WTC11 (cell line): ENCODE results near the gene MYL10. TPM values are rescaled to one million over a fixed set of nuclear protein-coding genes. Genes with fewer than 3 reads are reported as not detected.
"Not testable (repeated sequence)": the region's sequence is repeated elsewhere in the genome, so short reads cannot be mapped to it uniquely, and the experiment has no call there.

Source experiments
- ATAC-seq: fragments of 200-7000 bp; cut with Tn5 transposase; 2 replicates; pipeline ENCODE4 v1.10.0; 2021; ENCODE audit warnings: mild to moderate bottlenecking, moderate library complexity
- CTCF ChIA-PET: fragments of 300-600 bp; sonication (Branson Sonifier 250); formaldehyde crosslinking; loops from one replicate; lab custom pipeline; 2021; ENCODE audit warnings: antibody characterized with exemption; lab: Charles Lee
- POLR2A ChIA-PET: fragments of 350-600 bp; sonication (Branson Sonifier 250); formaldehyde crosslinking; loops from one replicate; lab custom pipeline; 2021; ENCODE audit warnings: antibody characterized with exemption; lab: Charles Lee
- DNase-seq: peaks from one replicate; pipeline ENCODE4 v3.0.0; 2021; ENCODE audit warnings: low spot score
- H3K27ac Mint-ChIP-seq: 2 replicates; pipeline ENCODE4 v1.8.0; 2021; ENCODE audit warnings: mixed read lengths
- H3K27me3 Mint-ChIP-seq: 2 replicates; pipeline ENCODE4 v1.8.0; 2021; ENCODE audit warnings: low read depth, mild to moderate bottlenecking, moderate library complexity, mixed read lengths
- H3K36me3 Mint-ChIP-seq: 2 replicates; pipeline ENCODE4 v1.8.0; 2021; ENCODE audit warnings: mixed read lengths
- H3K4me1 Mint-ChIP-seq: 2 replicates; pipeline ENCODE4 v1.8.0; 2022; ENCODE audit warnings: mixed read lengths
- H3K4me3 Mint-ChIP-seq: 2 replicates; pipeline ENCODE4 v1.8.0; 2021; ENCODE audit warnings: mild to moderate bottlenecking, moderate library complexity, mixed read lengths
- H3K9me3 Mint-ChIP-seq: 2 replicates; pipeline ENCODE4 v1.8.0; 2021; ENCODE audit warnings: mixed read lengths
- CBFB ChIP-seq: sonication (generic); formaldehyde crosslinking; IDR thresholded peaks from 2 replicates; pipeline ENCODE4 v1.8.1; 2022; ENCODE audit warnings: mild to moderate bottlenecking, low read depth, missing genetic modification reagents
- ELF4 ChIP-seq: sonication (generic); formaldehyde crosslinking; IDR thresholded peaks from 2 replicates; pipeline ENCODE4 v1.8.1; 2022; ENCODE audit warnings: low read depth, mild to moderate bottlenecking, moderate library complexity, missing genetic modification reagents
- FOXJ3 ChIP-seq: sonication (generic); formaldehyde crosslinking; IDR thresholded peaks from 2 replicates; pipeline ENCODE4 v1.9.0; 2021; ENCODE audit warnings: missing genetic modification reagents, mild to moderate bottlenecking, borderline replicate concordance
- GABPB1 ChIP-seq: sonication (generic); formaldehyde crosslinking; IDR thresholded peaks from 2 replicates; pipeline ENCODE4 v1.8.1; 2023; ENCODE audit warnings: mild to moderate bottlenecking, missing genetic modification reagents
- GRHL2 ChIP-seq: fragments of 250-450 bp; sonication (Bioruptor Pico); IDR thresholded peaks from 2 replicates; pipeline ENCODE4 v1.8.0; 2022; ENCODE audit warnings: mild to moderate bottlenecking, moderate library complexity; ENCODE audit not compliant: insufficient replicate concordance, severe bottlenecking
- NFE2L1 ChIP-seq: sonication (generic); formaldehyde crosslinking; IDR thresholded peaks from 2 replicates; pipeline ENCODE4 v1.8.1; 2023; ENCODE audit warnings: missing genetic modification reagents
- PRRX2 ChIP-seq: fragments of 250-450 bp; sonication (Bioruptor Pico); IDR thresholded peaks from 2 replicates; pipeline ENCODE4 v1.8.0; 2021; ENCODE audit warnings: mild to moderate bottlenecking
- TEAD4 ChIP-seq: sonication (generic); formaldehyde crosslinking; IDR thresholded peaks from 2 replicates; pipeline ENCODE4 v1.8.0; 2022; ENCODE audit warnings: mild to moderate bottlenecking, missing genetic modification reagents
- ZNF121 ChIP-seq: sonication (generic); formaldehyde crosslinking; IDR thresholded peaks from 2 replicates; pipeline ENCODE4 v1.8.0; 2023; ENCODE audit warnings: missing genetic modification reagents
- ZNF396 ChIP-seq: fragments of 250-450 bp; sonication (Bioruptor Pico); IDR thresholded peaks from 2 replicates; pipeline ENCODE4 v1.8.0; 2021; ENCODE audit warnings: mild to moderate bottlenecking, moderate library complexity, borderline replicate concordance
- total RNA-seq: library from RNA; stranded (reverse); gene quantifications from 3 replicates; pipeline ENCODE4 v1.2.3, GENCODE V29; 2021
- TF ChIP-seq, protein P1 (sequence below): sonication (generic); formaldehyde crosslinking; IDR thresholded peaks from 2 replicates; pipeline ENCODE4 v1.8.1; 2023; ENCODE audit warnings: mild to moderate bottlenecking, missing genetic modification reagents, moderate library complexity
- TF ChIP-seq, protein P2 (sequence below): fragments of 250-450 bp; sonication (Bioruptor Pico); IDR thresholded peaks from 2 replicates; pipeline ENCODE4 v1.9.0; 2021; ENCODE audit warnings: moderate library complexity, mild to moderate bottlenecking, inconsistent platforms, borderline replicate concordance
- TF ChIP-seq, protein P3 (sequence below): fragments of 250-450 bp; sonication (Bioruptor Pico); IDR thresholded peaks from 2 replicates; pipeline ENCODE4 v1.9.0; 2021; ENCODE audit warnings: mild to moderate bottlenecking
- TF ChIP-seq, protein P4 (sequence below): sonication (generic); formaldehyde crosslinking; IDR thresholded peaks from 2 replicates; pipeline ENCODE4 v1.8.1; 2023; ENCODE audit warnings: mild to moderate bottlenecking, missing genetic modification reagents, moderate library complexity
- TF ChIP-seq, protein P5 (sequence below): fragments of 250-450 bp; sonication (Bioruptor Pico); IDR thresholded peaks from 2 replicates; pipeline ENCODE4 v1.9.0; 2021; ENCODE audit warnings: mild to moderate bottlenecking, borderline replicate concordance

The MYL10 gene
- total RNA-seq, 1 experiment from 2014 or later, result not detected

DNA sequence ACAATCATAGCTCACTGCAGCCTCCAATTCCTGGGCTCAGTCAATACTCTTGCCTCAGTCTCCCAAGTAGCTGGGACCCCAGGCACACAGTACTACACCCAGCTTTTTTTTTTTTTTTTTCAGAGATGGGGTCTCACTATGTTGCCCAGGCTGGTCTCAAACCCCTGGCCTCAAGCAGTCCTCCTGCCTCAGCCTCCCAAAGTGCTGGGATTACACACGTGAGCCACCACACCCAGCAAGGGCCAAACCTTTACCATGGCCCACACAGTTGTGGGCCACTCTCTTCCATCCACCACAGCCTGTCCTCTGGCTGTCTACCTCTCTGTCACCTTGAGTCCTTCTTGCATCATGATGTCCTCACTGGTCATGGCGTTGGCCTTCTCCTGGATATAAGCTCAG lies 24.2 kb downstream of the MYL10 start:
- not testable (repeated sequence) for H3K36me3 Mint-ChIP-seq, DNase-seq, H3K27ac Mint-ChIP-seq, H3K4me3 Mint-ChIP-seq, H3K9me3 Mint-ChIP-seq, ATAC-seq, H3K27me3 Mint-ChIP-seq
- ChIA-PET POLR2A (interaction anchor here (0.6 kb wide), 1 partner anchor 87 kb away, joined by 3 read pairs; no protein-coding TSS in a partner anchor), CTCF (interaction anchor here (0.6 to 2.8 kb wide), 3 partner anchors 11 to 46 kb away, joined by 4 to 12 read pairs (median 4); no protein-coding TSS in a partner anchor)
- TF ChIP-seq ZNF121 (CRISPR knock-in tag), result peak; percentile 87
- peaks cover 11% of the 10 kb centered on the region for H3K4me1 Mint-ChIP-seq

DNA sequence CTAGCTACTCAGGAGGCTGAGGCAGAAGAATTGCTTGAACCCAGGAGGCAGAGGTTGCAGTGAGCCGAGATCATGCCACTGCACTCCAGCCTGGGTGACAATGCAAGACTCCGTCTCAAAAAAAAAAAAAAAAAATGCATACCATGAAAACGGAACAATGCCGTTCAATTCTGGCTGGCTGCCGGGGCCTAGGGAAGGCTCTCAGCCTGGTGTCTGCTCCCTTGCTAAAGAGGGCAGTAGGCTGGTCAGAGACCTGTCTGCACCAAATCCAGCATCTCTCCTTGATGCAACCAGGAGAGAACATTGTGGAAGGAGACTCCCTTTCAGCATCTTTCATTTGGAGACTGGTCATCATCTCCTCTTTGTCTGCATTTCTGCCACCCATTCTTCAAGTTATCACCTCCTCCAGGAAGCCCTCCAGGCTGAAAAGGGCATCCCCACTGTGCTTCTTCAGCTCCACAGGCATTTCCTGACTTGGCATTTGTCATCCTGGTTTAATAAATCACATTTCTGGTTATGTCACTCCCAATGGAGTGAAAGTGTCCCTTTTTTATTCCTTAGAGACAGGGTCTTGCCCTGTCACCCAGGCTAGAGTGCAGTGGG lies 24.7 kb downstream of the MYL10 start:
- Mint-ChIP-seq H3K4me3 (no peak overlapping the region), H3K4me1 (peaks cover 8% of the 10 kb centered on the region), H3K27me3 (peaks cover 2% of the 10 kb centered on the region; the same call in 1 of the 2 replicates), H3K9me3 (peaks cover 4% of the 10 kb centered on the region; the same call in 1 of the 2 replicates), H3K36me3 (no peaks in the 10 kb centered on the region), H3K27ac (no peak overlapping the region)
- DNase-seq (no peak), ATAC-seq (no peak)
- ChIA-PET CTCF (interaction anchor here (0.6 to 2.9 kb wide), 6 partner anchors 9 to 200 kb away, joined by 3 to 14 read pairs (median 5); no protein-coding TSS in a partner anchor), POLR2A (interaction anchor here (0.6 kb wide), 1 partner anchor 88 kb away, joined by 3 read pairs; no protein-coding TSS in a partner anchor)
- TF ChIP-seq TEAD4 (CRISPR knock-in tag) (no peak), NFE2L1 (CRISPR knock-in tag) (no peak), PRRX2 (CRISPR knock-in tag) (no peak), FOXJ3 (CRISPR knock-in tag) (no peak), GABPB1 (CRISPR knock-in tag) (no peak), ZNF396 (CRISPR knock-in tag) (no peak), GRHL2 (CRISPR knock-in tag) (no peak), ELF4 (no peak), CBFB (no peak)
- TF ChIP-seq, protein P1, sequence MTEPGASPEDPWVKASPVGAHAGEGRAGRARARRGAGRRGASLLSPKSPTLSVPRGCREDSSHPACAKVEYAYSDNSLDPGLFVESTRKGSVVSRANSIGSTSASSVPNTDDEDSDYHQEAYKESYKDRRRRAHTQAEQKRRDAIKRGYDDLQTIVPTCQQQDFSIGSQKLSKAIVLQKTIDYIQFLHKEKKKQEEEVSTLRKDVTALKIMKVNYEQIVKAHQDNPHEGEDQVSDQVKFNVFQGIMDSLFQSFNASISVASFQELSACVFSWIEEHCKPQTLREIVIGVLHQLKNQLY (CRISPR knock-in tag), result no peak
- TF ChIP-seq, protein P2, sequence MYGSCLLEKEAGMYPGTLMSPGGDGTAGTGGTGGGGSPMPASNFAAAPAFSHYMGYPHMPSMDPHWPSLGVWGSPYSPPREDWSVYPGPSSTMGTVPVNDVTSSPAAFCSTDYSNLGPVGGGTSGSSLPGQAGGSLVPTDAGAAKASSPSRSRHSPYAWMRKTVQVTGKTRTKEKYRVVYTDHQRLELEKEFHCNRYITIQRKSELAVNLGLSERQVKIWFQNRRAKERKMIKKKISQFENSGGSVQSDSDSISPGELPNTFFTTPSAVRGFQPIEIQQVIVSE (CRISPR knock-in tag), result no peak
- TF ChIP-seq, protein P3, sequence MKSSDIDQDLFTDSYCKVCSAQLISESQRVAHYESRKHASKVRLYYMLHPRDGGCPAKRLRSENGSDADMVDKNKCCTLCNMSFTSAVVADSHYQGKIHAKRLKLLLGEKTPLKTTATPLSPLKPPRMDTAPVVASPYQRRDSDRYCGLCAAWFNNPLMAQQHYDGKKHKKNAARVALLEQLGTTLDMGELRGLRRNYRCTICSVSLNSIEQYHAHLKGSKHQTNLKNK (CRISPR knock-in tag), result no peak
- TF ChIP-seq, protein P4, sequence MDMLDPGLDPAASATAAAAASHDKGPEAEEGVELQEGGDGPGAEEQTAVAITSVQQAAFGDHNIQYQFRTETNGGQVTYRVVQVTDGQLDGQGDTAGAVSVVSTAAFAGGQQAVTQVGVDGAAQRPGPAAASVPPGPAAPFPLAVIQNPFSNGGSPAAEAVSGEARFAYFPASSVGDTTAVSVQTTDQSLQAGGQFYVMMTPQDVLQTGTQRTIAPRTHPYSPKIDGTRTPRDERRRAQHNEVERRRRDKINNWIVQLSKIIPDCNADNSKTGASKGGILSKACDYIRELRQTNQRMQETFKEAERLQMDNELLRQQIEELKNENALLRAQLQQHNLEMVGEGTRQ (CRISPR knock-in tag), result no peak
- TF ChIP-seq, protein P5, sequence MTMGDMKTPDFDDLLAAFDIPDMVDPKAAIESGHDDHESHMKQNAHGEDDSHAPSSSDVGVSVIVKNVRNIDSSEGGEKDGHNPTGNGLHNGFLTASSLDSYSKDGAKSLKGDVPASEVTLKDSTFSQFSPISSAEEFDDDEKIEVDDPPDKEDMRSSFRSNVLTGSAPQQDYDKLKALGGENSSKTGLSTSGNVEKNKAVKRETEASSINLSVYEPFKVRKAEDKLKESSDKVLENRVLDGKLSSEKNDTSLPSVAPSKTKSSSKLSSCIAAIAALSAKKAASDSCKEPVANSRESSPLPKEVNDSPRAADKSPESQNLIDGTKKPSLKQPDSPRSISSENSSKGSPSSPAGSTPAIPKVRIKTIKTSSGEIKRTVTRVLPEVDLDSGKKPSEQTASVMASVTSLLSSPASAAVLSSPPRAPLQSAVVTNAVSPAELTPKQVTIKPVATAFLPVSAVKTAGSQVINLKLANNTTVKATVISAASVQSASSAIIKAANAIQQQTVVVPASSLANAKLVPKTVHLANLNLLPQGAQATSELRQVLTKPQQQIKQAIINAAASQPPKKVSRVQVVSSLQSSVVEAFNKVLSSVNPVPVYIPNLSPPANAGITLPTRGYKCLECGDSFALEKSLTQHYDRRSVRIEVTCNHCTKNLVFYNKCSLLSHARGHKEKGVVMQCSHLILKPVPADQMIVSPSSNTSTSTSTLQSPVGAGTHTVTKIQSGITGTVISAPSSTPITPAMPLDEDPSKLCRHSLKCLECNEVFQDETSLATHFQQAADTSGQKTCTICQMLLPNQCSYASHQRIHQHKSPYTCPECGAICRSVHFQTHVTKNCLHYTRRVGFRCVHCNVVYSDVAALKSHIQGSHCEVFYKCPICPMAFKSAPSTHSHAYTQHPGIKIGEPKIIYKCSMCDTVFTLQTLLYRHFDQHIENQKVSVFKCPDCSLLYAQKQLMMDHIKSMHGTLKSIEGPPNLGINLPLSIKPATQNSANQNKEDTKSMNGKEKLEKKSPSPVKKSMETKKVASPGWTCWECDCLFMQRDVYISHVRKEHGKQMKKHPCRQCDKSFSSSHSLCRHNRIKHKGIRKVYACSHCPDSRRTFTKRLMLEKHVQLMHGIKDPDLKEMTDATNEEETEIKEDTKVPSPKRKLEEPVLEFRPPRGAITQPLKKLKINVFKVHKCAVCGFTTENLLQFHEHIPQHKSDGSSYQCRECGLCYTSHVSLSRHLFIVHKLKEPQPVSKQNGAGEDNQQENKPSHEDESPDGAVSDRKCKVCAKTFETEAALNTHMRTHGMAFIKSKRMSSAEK, result no peak
